HCT116 (cell line): ENCODE measurements around the gene LCN9. TPM values are rescaled to one million over a fixed set of nuclear protein-coding genes. Genes with fewer than 3 reads are reported as not detected.

Experiments used
- ATAC-seq: fragments of 200-7000 bp; cut with Tn5 transposase; 2 replicates; pipeline ENCODE4 v1.9.1; 2020; ENCODE audit warnings: mild to moderate bottlenecking, moderate library complexity
- BruUV-seq: library from RNA; stranded (reverse); fragments of 400-500 nt; replicated peaks from 2 replicates; lab custom pipeline; 2021; lab: Mats Ljungman, UMichigan
- CTCF ChIA-PET: fragments of 300-600 bp; sonication (Branson Sonifier 250); formaldehyde crosslinking; loops from one replicate; lab custom pipeline; 2021; ENCODE audit warnings: antibody characterized with exemption; lab: Charles Lee
- POLR2A ChIA-PET: fragments of 300-600, 350-600 bp; sonication (Branson Sonifier 250); formaldehyde crosslinking; loops from one replicate; lab custom pipeline; 2021; ENCODE audit warnings: antibody characterized with exemption; lab: Charles Lee
- RAD21 ChIA-PET, 2 experiments: fragments of 300-600 bp; sonication (Branson Sonifier 250); formaldehyde crosslinking; loops; one replicate each; lab custom pipeline; 2023; ENCODE audit warnings: low total read pairs in 2 of 2; ENCODE audit not compliant: uncharacterized antibody in 2 of 2, unreplicated experiment in 2 of 2, low non-redundant PET in 1 of 2; lab: Charles Lee
- DNase-seq: peaks from one replicate; pipeline ENCODE4 v3.0.0-alpha.2; 2010; ENCODE audit warnings: low read depth, low spot score
- H2AFZ ChIP-seq: fragments of 200-600 bp; shearing (Covaris generic), sonication (generic); 2 replicates; pipeline ENCODE4 v1.6.1; 2017; ENCODE audit warnings: low read depth, mixed run types, mixed read lengths, antibody characterized with exemption, low read length; ENCODE audit not compliant: poor library complexity, severe bottlenecking
- H3K27ac ChIP-seq: 2 replicates; pipeline ENCODE4 v1.5.1; 2012; ENCODE audit warnings: low read depth, low read length
- H3K27me3 ChIP-seq: fragments of 200-600 bp; sonication (generic); 2 replicates; pipeline ENCODE4 v1.6.1; 2016; ENCODE audit warnings: mixed run types, low read length, mixed read lengths; ENCODE audit not compliant: insufficient read depth
- H3K36me3 ChIP-seq, 2 experiments: fragments of 200-500 bp in 1 of 2; fragments of 200-600 bp in 1 of 2; sonication (Bioruptor generic) in 1 of 2; sonication (generic) in 1 of 2; 2 replicates each; pipeline versions ENCODE4 v1.5.1 to v1.6.1; 2014 to 2016; ENCODE audit warnings: low read length in 2 of 2, inconsistent platforms in 1 of 2, mixed read lengths in 1 of 2, mixed run types in 1 of 2; ENCODE audit not compliant: insufficient read depth in 2 of 2, control insufficient read depth in 1 of 2
- H3K4me1 ChIP-seq, 2 experiments: fragments of 200-600 bp in 1 of 2; sonication (generic) in 1 of 2; 2 replicates each; pipeline versions ENCODE4 v1.5.1 to v1.6.1; 2012 to 2017; ENCODE audit warnings: low read length in 2 of 2, inconsistent platforms in 1 of 2, mild to moderate bottlenecking in 1 of 2, mixed read lengths in 1 of 2, mixed run types in 1 of 2, moderate library complexity in 1 of 2; ENCODE audit not compliant: insufficient read depth in 2 of 2, control insufficient read depth in 1 of 2
- H3K4me2 ChIP-seq: fragments of 200-600 bp; sonication (generic); 2 replicates; pipeline ENCODE4 v1.6.1; 2017; ENCODE audit warnings: mixed run types, low read length, mixed read lengths
- H3K4me3 ChIP-seq, 2 experiments: fragments of 200-600 bp in 1 of 2; sonication (generic) in 1 of 2; replicated peaks in 1 of 2; 2 replicates each; pipeline ENCODE4 v1.5.1; 2011 to 2016; ENCODE audit warnings: low read length in 2 of 2, control low read depth in 1 of 2, low read depth in 1 of 2, mild to moderate bottlenecking in 1 of 2, mixed read lengths in 1 of 2, mixed run types in 1 of 2
- H3K79me2 ChIP-seq: fragments of 200-600 bp; sonication (generic); 2 replicates; pipeline ENCODE4 v1.6.1; 2017; ENCODE audit warnings: mild to moderate bottlenecking, mixed run types, low read length, moderate library complexity, mixed read lengths; ENCODE audit not compliant: insufficient read depth
- H3K9ac ChIP-seq: fragments of 200-600 bp; sonication (generic); 2 replicates; pipeline ENCODE4 v1.6.1; 2016; ENCODE audit warnings: low read length, mixed read lengths
- H3K9me2 ChIP-seq: fragments of 200-600 bp; sonication (generic), shearing (Covaris generic); 2 replicates; pipeline ENCODE4 v1.6.1; 2017; ENCODE audit warnings: mixed run types, mild to moderate bottlenecking, moderate library complexity; ENCODE audit not compliant: insufficient read depth
- H3K9me3 ChIP-seq, 2 experiments: fragments of 200-500 bp in 1 of 2; fragments of 200-600 bp in 1 of 2; sonication (Bioruptor generic) in 1 of 2; sonication (generic) in 1 of 2; 2 replicates each; pipeline ENCODE4 v1.6.1; 2014 to 2017; ENCODE audit warnings: low read length in 2 of 2, mixed read lengths in 2 of 2, inconsistent platforms in 1 of 2, low read depth in 1 of 2, mild to moderate bottlenecking in 1 of 2, mixed run types in 1 of 2, moderate library complexity in 1 of 2; ENCODE audit not compliant: control insufficient read depth in 1 of 2, insufficient read depth in 1 of 2
- H4K20me1 ChIP-seq: fragments of 200-600 bp; sonication (generic), shearing (Covaris generic); 2 replicates; pipeline ENCODE4 v1.6.1; 2017; ENCODE audit warnings: mixed run types, mild to moderate bottlenecking, moderate library complexity; ENCODE audit not compliant: insufficient read depth
- EGR1 ChIP-seq: IDR thresholded peaks from 2 replicates; pipeline ENCODE4 v1.6.1; 2012; ENCODE audit warnings: low read depth
- ELF1 ChIP-seq: IDR thresholded peaks from 2 replicates; pipeline ENCODE4 v1.6.1; 2012; ENCODE audit warnings: low read depth, borderline replicate concordance
- EZH2phosphoT487 ChIP-seq: fragments of 200-600 bp; IDR thresholded peaks from 2 replicates; pipeline ENCODE4 v1.6.1; 2018; ENCODE audit warnings: antibody characterized with exemption, borderline replicate concordance
- FOSL1 ChIP-seq: IDR thresholded peaks from 2 replicates; pipeline ENCODE4 v1.6.1; 2012; ENCODE audit warnings: low read depth
- MAX ChIP-seq: IDR thresholded peaks from 2 replicates; pipeline ENCODE4 v1.6.1; 2012
- POLR2AphosphoS5 ChIP-seq: IDR thresholded peaks from 2 replicates; pipeline ENCODE4 v1.6.1; 2011; ENCODE audit warnings: mild to moderate bottlenecking, low read depth, low read length, moderate library complexity
- RAD21 ChIP-seq: IDR thresholded peaks from 2 replicates; pipeline ENCODE4 v1.6.1; 2012; ENCODE audit warnings: low read depth, mild to moderate bottlenecking
- SP1 ChIP-seq: IDR thresholded peaks from 2 replicates; pipeline ENCODE4 v1.6.1; 2012; ENCODE audit warnings: low read depth
- TCF7L2 ChIP-seq: IDR thresholded peaks from 2 replicates; pipeline ENCODE4 v1.7.0; 2011; ENCODE audit warnings: borderline replicate concordance, inconsistent platforms; ENCODE audit not compliant: insufficient read depth, insufficient read length; ENCODE audit errors: extremely low read depth
- ZFX ChIP-seq: fragments of 450-650 bp; IDR thresholded peaks from 2 replicates; pipeline ENCODE4 v1.6.1; 2017
- ZNF274 ChIP-seq: fragments of 200-500 bp; sonication (Bioruptor generic); IDR thresholded peaks from 2 replicates; pipeline ENCODE4 v1.6.1; 2014; ENCODE audit warnings: mild to moderate bottlenecking, low read depth, low read length, inconsistent platforms
- intact Hi-C: fragments of 100-400 bp; cut with micrococcal nuclease; formaldehyde crosslinking; loops from 2 replicates; pipeline ENCODE4 v1.10.0; 2022
- total RNA-seq: library from RNA; stranded (reverse); gene quantifications from one replicate; pipeline ENCODE4 v1.2.1, GENCODE V29; 2021; ENCODE audit not compliant: unreplicated experiment
- TF ChIP-seq, protein P1 (sequence below): IDR thresholded peaks from 2 replicates; pipeline ENCODE4 v1.6.1; 2012; ENCODE audit warnings: low read depth

The LCN9 gene
- total RNA-seq, 1 experiment from 2014 or later, result not detected

GRCh38 chr9:135641745-135642144 lies 21.4 kb upstream of the LCN9 start:
- Histone ChIP-seq H4K20me1 (no peaks in the 10 kb centered on the region), H3K9me3 (peaks cover 12 to 16% of the 10 kb centered on the region in 2 experiments; a peak in 2 of 4 replicates), H3K9me2 (no peaks in the 10 kb centered on the region), H3K27ac (no peak overlapping the region), H3K9ac (no peak overlapping the region), H3K4me2 (no peak overlapping the region), H3K36me3 (no peaks in the 10 kb centered on the region), H3K4me1 (no peaks in the 10 kb centered on the region), H3K4me3 (no peak overlapping the region), H3K79me2 (no peaks in the 10 kb centered on the region), H3K27me3 (no peaks in the 10 kb centered on the region), H2AFZ (no peak overlapping the region)
- RAD21 ChIA-PET, result no interaction called here
- POLR2A ChIA-PET, result no interaction called here
- CTCF ChIA-PET, result no interaction called here
- intact Hi-C loops, result no loop called here
- no TSS peak for BruUV-seq
- ATAC-seq (no peak), DNase-seq (no peak)
- TF ChIP-seq EZH2phosphoT487 (no peak), FOSL1 (no peak), TCF7L2 (no peak), SP1 (no peak), POLR2AphosphoS5 (no peak), ZFX (no peak), MAX (no peak), RAD21 (no peak), EGR1 (no peak), ELF1 (no peak), ZNF274 (no peak)
- TF ChIP-seq, protein P1, sequence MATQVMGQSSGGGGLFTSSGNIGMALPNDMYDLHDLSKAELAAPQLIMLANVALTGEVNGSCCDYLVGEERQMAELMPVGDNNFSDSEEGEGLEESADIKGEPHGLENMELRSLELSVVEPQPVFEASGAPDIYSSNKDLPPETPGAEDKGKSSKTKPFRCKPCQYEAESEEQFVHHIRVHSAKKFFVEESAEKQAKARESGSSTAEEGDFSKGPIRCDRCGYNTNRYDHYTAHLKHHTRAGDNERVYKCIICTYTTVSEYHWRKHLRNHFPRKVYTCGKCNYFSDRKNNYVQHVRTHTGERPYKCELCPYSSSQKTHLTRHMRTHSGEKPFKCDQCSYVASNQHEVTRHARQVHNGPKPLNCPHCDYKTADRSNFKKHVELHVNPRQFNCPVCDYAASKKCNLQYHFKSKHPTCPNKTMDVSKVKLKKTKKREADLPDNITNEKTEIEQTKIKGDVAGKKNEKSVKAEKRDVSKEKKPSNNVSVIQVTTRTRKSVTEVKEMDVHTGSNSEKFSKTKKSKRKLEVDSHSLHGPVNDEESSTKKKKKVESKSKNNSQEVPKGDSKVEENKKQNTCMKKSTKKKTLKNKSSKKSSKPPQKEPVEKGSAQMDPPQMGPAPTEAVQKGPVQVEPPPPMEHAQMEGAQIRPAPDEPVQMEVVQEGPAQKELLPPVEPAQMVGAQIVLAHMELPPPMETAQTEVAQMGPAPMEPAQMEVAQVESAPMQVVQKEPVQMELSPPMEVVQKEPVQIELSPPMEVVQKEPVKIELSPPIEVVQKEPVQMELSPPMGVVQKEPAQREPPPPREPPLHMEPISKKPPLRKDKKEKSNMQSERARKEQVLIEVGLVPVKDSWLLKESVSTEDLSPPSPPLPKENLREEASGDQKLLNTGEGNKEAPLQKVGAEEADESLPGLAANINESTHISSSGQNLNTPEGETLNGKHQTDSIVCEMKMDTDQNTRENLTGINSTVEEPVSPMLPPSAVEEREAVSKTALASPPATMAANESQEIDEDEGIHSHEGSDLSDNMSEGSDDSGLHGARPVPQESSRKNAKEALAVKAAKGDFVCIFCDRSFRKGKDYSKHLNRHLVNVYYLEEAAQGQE, result no peak
